HG03575 (cell line): ENCODE data around the gene AGFG2.

Experiments used
- ATAC-seq: cut with Tn5 transposase; IDR thresholded peaks from one replicate; pipeline ENCODE4 v1.9.1; 2021; ENCODE audit not compliant: unreplicated experiment, insufficient number of reproducible peaks, low FRiP score; ENCODE audit errors: extremely low read depth

AGFG2 gene

GRCh38 chr7:100599911-100600729 is 61.1 kb downstream of the AGFG2 start:
- no peak for ATAC-seq

GRCh38 chr7:100600730-100601038 is 61.7 kb downstream of the AGFG2 start:
- ATAC-seq = no peak

GRCh38 chr7:100602889-100603725 is 64.1 kb downstream of the AGFG2 start:
- no peak for ATAC-seq

- ATAC-seq = no peak
Observed at GRCh38 chr7:100603726-100604027, 64.7 kb downstream of the AGFG2 start.

- ATAC-seq = no peak
Observed at GRCh38 chr7:100604028-100604975, 65.3 kb downstream of the AGFG2 start.

- ATAC-seq = no peak
Observed at GRCh38 chr7:100604976-100605911, 66.2 kb downstream of the AGFG2 start.

- no peak for ATAC-seq
Observed at GRCh38 chr7:100606313-100606712, 67.3 kb downstream of the AGFG2 start.

GRCh38 chr7:100607111-100607510 is 68.1 kb downstream of the AGFG2 start:
- no peak for ATAC-seq

- ATAC-seq = no peak
Observed at GRCh38 chr7:100609958-100610357, 71.0 kb downstream of the AGFG2 start.

GRCh38 chr7:100611983-100612729 is 73.2 kb downstream of the AGFG2 start, which contains the start of gene MOSPD3:
Gene MOSPD3 (plus strand): TSS chr7:100612540. CDS start chr7:100612792, 252 bp downstream.
- ATAC-seq = peak; percentile 76

- no peak for ATAC-seq
Observed at GRCh38 chr7:100612730-100613390, 73.9 kb downstream of the AGFG2 start.

- no peak for ATAC-seq
Observed at GRCh38 chr7:100613412-100614175, 74.6 kb downstream of the AGFG2 start.

GRCh38 chr7:100614308-100614861 is 75.4 kb downstream of the AGFG2 start:
- no peak for ATAC-seq
